ENCODE results near the gene RPS6KA1.

- TF ChIP-seq CTCF (IDR thresholded peaks at IDR 0.05), result no peak
- no peak for TF ChIP-seq POLR2A (IDR thresholded peaks at IDR 0.05)
- TF ChIP-seq EP300 (IDR thresholded peaks at IDR 0.05; ENCODE audit: low read depth), result no peak
- no peak for TF ChIP-seq POLR2AphosphoS5 (IDR thresholded peaks at IDR 0.05)
Measured at GRCh38 chr1:26496861-26497260, 32.7 kb upstream of the RPS6KA1 start.
